Keratinocyte (primary cell): ENCODE data around the gene VWA5A.

Experiments used
- EZH2 ChIP-seq: IDR thresholded peaks from one replicate; pipeline ENCODE4 v1.6.1; 2012; ENCODE audit warnings: inconsistent platforms, mild to moderate bottlenecking, low read length, moderate library complexity
- TF ChIP-seq, protein P1 (sequence below), 3 experiments: IDR thresholded peaks in 1 of 3; conservative IDR thresholded peaks in 1 of 3; optimal IDR thresholded peaks in 1 of 3; 2 replicates in 2 of 3; 3 replicates in 1 of 3; pipeline versions ENCODE3 to v1.5.1; 2011; ENCODE audit warnings: low read length in 3 of 3, mild to moderate bottlenecking in 3 of 3, moderate library complexity in 2 of 3, control low read depth in 1 of 3, inconsistent platforms in 1 of 3; ENCODE audit not compliant: insufficient read depth in 2 of 3; ENCODE audit errors: extremely low read depth in 1 of 3

DNA sequence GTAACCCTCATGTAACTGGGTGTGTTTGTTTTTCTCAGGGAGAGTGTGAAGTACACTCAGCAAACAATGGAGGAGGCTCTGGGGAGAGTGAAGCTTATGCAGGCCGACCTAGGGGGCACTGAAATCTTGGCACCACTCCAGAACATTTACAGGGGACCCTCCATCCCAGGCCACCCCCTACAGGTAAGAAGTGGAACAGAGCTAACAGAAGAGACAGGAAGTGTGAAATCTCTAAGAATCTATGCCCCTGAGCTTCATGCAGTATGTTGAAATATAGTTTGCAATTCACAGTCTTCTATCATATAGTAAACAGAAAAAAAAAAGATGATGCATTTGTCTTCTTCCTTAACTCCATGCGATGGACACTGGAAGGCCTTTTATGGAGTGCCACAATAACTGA lies 8.4 kb downstream of the VWA5A start:
- no peak for TF ChIP-seq EZH2
- TF ChIP-seq, protein P1, sequence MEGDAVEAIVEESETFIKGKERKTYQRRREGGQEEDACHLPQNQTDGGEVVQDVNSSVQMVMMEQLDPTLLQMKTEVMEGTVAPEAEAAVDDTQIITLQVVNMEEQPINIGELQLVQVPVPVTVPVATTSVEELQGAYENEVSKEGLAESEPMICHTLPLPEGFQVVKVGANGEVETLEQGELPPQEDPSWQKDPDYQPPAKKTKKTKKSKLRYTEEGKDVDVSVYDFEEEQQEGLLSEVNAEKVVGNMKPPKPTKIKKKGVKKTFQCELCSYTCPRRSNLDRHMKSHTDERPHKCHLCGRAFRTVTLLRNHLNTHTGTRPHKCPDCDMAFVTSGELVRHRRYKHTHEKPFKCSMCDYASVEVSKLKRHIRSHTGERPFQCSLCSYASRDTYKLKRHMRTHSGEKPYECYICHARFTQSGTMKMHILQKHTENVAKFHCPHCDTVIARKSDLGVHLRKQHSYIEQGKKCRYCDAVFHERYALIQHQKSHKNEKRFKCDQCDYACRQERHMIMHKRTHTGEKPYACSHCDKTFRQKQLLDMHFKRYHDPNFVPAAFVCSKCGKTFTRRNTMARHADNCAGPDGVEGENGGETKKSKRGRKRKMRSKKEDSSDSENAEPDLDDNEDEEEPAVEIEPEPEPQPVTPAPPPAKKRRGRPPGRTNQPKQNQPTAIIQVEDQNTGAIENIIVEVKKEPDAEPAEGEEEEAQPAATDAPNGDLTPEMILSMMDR (optimal IDR thresholded peaks at IDR 0.05 in 1 of 3, IDR thresholded peaks at IDR 0.05 in 1 of 3, conservative IDR thresholded peaks at IDR 0.05 in 1 of 3; ENCODE audit: extremely low read depth in 1 of 3, insufficient read depth in 2 of 3, low read length in 3 of 3), result peak in 2 of 3 experiments; percentile 16 to 17
